HG02852 (cell line): ENCODE data around the gene LSM12.
"Not testable (repeated sequence)": the region's sequence is repeated elsewhere in the genome, so short reads cannot be mapped to it uniquely, and the experiment has no call there.

ENCODE experiments used
- ATAC-seq: cut with Tn5 transposase; IDR thresholded peaks from one replicate; pipeline ENCODE4 v1.9.1; 2021; ENCODE audit warnings: mild to moderate bottlenecking, moderate library complexity; ENCODE audit not compliant: unreplicated experiment

The LSM12 gene

DNA sequence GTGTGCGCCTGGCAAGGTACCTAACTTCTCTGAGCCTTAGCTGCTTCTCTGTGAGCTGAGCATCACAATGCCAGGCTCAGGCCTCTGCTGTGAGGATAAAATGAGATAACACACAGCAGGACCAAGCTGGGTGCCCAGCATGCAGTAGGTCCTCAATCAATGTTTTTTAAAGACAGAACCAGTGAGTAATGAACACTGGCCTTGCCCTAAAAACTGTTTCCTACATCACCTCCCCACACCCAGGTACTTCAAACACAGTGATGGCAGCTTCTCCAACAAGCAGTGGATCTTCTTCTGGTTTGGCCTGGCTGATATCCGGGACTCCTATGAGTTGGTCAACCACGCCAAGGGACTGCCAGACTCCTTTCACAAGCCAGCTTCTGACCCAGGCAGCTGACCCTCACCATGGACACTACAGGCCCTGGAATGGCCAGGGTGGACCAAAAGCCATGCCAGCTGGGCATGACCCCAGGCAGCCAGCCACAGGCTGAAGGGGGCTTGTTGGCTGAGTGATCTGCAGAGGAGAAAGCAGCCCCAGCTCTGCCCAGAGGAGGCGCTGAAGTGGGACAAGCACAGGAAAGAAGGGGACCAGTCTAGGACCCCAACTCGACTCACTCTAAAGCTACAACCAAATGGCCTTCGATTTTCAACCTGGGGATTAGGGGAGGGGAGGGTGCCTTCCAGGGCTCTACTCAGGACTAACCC is 58.1 kb downstream of the LSM12 start:
- ATAC-seq, result no peak

DNA sequence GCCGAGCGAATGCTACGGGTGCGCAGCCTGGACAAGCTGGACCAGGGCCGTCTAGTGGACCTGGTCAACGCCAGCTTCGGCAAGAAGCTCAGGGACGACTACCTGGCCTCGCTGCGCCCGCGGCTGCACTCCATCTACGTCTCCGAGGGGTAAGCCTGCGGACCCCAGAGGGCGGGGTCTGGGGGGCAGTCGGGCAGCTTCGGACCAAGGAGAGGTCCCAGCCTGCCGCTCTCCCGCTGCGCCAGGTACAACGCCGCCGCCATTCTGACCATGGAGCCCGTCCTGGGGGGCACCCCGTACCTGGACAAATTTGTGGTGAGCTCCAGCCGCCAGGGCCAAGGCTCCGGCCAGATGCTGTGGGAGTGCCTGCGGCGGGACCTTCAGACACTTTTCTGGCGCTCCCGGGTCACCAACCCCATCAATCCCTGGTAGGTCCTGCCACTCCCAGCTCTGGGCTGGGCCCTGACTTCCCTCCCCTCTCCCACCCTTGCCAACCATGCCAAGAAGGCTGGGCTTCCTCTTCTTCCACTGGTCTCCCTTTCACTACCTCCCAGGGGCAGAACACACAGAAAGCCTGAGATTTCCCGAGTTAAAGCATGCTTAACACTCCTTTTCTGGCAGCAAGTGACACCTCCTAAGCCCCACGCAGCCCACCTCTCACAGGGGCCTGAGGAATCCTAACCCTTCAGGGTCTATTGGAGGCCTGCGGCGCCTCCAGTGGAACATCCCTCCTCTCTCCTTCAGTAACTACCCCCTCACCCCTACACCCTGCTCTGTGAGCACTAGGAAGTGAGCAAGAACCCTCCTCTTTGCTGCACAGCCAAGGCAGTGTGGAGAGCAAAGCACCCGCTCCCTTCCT is 58.9 kb downstream of the LSM12 start:
- no peak for ATAC-seq

DNA sequence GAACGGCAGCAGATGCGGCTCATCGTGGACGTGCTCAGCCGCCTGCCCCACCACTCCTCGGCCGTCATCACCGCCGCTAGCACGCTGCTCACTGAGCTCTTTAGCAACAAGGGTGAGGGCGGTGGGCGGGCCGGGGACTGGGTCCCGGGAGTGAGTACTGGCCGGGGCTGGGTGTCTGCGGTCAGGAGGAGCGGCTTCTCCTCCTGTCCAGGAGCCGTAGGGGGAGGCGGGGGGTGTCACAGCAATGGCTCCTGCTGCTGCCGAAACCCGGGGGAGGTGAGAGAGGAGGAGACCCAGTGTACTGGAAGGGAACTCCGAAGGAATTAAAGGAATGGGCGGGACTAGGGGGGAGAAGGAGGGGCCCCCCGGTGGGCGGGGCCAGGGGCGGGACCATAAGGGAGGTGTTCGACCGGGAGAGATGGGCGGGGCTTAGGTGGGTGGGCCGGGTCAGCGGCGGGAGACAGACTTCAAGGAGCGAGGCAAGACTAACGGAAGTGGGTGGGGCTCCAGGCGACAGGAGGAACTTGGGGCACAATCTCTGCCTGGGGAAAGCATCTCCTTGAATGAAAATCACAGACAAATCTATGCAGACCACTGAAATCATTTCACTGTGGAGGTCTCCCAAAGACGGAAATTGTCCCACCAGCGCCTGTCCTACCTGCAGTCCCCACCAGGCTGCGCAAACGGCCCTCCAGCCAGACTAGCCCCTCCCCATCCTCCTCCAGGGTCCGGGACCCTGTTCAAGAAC is 59.7 kb downstream of the LSM12 start:
- no peak for ATAC-seq

DNA sequence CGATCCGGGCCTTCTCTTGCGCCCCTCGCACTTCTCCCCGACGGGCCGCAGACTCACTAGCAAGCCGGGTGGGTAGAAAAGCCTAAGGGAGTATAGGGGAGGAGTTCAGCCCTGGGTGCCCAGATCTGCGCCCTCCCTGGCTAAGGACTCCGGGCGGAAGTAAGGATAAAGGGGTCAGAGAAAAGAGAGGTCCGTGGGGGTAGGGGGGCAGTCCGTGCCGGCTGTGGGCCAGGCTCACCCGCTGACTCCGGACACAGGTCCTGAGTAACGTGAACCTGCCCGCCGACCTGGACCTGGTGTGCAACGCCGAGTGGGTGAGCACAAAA is 60.2 kb downstream of the LSM12 start:
- ATAC-seq, result no peak

DNA sequence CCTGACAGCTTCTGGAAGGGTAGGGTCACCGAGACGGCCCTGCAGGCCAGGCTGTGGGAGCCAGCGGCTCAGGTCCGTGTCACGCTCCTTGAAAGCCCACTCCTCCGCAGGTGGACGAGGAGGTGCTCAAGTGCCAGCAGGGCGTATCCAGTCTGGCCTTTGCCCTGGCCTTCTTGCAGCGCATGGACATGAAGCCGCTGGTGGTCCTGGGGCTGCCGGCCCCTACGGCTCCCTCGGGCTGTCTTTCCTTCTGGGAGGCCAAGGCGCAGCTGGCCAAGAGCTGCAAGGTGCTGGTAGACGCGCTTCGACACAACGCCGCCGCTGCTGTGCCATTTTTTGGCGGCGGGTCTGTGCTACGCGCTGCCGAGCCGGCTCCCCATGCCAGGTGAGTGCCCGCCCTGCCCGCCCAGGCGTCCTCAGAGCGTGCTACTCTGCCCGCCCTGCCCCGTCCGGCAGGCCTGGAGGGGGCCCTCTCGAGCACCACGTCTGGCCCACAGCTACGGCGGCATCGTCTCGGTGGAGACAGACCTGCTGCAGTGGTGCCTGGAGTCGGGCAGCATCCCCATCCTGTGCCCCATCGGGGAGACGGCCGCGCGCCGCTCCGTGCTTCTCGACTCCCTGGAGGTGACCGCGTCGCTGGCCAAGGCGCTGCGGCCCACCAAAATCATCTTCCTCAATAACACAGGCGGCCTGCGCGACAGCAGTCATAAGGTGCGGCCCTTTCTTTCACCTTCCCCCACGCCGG is 60.8 kb downstream of the LSM12 start:
- no peak for ATAC-seq

DNA sequence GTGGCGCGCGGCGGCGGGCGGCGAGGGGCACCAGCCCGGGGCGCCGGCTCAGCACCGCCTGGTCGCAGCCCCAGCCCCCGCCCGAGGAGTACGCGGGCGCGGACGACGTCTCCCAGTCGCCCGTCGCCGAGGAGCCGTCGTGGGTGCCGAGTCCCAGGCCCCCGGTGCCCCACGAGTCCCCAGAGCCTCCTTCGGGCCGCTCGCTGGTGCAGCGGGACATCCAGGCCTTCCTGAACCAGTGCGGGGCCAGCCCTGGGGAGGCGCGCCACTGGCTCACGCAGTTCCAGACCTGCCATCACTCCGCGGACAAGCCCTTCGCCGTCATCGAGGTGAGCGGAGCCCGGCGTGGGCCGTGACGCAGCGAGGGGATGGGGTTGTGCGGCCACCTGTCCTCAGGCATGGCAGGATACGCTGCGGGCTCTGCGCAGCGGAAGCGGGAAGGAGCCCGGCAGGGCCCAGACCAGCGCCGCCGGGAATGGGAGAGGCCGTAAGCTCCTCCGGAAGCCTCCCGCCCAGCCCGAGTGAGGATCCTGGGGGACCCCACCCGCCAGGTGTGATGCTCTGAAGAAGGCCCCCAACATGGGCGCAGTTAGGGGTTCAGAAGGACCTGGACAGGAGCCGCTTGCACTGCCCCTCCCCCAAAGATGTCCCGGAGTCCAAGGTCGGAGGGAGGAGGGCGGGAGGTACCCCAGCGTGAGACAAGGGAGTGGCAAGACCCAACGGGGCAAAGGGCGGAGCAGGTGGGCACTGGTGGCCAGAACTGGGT is 61.5 kb downstream of the LSM12 start:
- no peak for ATAC-seq

DNA sequence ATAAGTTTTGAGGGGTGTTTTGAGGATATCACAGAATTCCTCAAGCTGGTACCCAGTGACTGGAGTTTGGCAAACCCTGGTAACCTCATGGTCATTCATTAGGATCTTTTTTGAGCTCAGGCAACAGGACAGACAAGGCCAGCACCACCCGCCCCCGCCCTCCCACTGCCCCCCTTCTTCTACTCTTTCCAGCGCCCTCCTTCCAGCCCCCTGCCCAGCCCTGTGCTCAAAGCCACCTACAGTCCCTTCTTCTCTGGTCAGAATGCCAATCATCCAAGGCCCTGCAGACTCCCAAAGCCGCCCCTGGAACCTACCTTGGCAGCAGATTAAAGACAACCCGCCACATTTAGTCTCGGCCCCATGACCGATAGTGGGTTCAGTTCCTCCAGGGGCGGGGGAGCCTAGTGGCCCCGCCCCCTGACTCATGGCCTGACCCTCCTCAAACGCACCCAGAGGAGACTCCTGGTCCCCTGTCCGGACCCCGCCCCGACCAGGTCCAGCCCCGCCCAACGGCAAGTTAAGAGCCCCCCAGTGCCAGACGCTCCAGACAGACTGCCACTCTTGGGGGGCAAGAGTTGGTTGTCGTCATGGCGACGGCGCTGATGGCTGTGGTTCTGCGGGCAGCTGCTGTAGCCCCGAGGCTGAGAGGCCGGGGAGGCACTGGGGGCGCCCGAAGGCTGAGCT is 62.3 kb downstream of the LSM12 start, which contains the start of gene NAGS:
TSS of gene NAGS (plus strand) at position 546 of the 684 bp plus-strand sequence. CDS start at position 588, 42 bp downstream.
- no peak for ATAC-seq

DNA sequence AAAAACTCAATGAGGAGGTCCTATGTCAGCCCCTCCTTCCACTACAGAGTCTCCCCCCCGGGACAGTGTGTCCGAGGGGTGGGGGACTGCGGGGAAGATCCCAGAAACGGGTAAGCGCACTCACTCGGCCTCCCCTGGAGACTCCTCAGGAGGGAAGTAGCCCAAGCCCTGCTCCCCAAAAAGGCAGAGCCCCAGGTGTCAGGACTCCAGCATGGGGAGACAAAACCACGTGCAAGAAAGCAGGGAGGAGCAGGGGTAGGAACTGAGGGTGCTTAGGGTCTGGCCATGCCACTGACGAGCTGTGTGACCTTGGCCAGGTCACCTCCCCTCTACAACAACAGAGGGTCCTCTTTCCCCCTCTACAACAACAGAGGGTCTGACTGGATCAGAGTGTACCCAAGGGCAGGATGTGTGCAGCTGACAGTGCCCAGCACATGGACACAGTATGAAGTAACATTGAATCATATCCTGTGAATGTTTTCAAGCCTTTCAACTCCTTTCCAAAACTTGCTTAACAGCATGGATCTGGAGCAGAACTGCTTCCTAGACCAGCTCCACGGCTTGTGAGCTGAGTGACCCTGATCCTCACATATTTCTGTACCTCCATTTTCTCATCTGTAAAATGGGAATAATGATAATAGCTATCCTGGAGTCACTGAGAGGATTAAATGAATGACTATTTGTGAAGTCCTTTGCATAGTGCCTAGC is 64.2 kb downstream of the LSM12 start:
- no peak for ATAC-seq

DNA sequence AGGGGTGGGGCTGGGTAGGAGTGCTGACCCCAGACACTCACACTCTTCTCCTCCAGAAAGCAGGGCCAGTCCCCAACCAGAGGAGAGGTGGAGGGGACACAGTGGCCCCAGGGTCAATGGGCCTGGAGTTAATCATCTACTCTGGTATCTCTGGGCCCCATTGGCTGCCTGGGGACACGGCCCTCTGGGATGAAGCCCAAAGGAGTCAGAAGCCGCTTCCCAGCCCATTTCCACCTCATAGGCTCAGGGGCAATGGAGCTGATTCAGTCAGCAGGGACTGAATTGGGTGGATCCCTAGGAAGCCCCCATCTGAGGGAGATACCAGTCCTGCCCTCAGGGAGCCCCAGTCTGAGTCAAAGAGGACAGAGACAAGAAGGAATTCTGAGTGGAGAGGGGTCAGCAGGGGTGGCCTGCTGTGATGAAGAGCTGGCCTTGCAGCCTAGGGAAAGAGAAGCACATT is 65.0 kb downstream of the LSM12 start:
- ATAC-seq, result no peak

DNA sequence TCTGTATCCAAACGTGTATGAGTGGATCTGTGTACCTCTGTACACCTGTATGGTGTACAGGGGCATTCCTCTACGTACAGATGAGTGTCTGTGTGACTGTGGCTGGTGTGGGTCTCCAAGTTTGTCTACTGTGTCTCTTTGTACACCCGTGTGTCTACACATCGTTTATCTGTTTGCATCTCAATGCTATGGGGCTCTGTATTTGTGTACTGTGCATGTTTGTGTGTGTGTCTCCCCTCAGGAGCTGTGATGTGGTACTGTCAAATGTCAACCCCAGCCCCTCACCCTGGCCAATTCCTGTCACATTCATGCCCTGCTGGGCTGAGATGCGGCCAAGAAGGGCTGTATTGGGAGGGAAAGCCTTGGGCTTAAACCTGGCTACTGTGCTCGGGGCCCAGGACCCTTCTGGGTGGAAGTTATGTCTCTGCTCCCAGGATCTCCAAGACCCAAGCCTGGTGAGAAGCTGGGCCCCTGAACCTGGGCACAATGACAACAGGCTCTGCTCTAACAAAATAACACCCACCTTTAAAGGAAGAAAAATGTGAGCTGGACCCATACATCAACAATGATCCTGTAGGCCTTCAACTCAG is 65.5 kb downstream of the LSM12 start:
- no peak for ATAC-seq

DNA sequence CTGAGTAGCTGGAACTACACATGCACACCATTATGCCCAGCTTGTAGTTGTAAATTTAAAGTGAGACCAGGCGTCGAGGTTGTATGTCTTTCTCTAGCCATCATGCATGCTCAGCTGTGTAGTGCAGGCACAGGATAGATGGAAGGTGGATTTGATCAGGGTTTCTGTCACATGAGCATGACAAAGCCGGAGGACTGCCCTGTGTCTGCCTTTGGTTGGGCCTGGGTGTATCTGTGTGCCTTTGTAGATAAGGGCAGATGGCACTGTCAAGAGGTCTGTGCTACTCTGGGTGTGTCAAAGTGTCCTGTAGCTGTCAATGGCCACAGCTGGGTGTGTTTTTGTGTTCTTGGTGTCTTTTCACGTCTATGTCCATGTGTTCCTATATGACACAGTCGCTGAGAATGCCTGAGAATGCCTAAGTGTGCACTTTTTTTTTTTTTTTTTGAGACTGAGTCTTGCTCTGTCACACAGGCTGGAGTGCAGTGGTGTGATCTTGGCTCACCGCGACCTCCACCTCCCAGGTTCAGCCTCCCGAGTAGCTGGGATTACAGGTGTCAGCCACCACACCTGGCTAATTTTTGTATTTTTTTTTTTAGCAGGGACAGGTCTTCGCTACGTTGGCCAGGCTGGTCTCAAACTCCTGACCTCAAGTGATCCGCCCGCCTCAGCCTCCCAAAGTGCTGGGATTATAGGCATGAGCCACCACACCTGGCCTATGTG is 66.2 kb downstream of the LSM12 start:
- no peak for ATAC-seq

DNA sequence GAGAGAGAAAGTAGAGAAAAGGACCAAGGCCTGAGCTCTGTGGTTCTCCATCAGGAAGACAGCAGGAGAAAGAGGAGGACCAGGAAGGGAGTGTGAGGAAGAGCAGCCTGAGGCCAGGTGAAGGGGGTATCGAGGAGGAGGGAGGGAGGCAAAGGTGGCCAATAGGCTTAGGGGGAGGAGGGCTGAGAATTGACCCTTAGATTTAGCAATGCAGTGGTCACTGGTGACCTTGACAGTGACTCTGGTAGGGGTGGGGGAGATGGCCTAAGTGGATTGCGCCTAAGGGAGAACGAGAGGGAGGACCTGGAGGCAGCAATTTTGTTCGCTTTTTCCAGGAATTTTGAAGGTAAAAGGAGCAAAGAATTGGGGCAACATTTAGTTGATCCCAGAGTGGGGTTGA is 67.4 kb downstream of the LSM12 start:
- ATAC-seq, result no peak

DNA sequence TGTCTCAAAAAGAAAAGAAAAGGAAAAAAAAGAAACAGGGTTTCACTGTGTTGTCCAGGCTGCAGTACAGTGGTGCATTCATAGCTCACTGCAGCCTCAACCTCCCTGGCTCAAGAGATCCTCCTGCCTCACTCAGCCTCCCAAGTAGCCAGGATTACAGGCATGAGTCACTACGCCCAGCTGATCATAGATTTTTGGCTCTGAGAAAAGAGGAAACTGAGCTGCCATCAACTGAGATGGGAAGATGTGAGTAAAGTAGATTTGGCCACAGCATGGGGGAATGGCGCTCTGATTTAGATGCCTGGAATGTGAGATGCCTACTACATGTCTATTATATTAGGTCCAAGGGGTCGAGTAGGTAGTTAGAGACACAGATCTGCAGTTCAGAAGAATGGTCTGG is 67.9 kb downstream of the LSM12 start:
- no peak for ATAC-seq

DNA sequence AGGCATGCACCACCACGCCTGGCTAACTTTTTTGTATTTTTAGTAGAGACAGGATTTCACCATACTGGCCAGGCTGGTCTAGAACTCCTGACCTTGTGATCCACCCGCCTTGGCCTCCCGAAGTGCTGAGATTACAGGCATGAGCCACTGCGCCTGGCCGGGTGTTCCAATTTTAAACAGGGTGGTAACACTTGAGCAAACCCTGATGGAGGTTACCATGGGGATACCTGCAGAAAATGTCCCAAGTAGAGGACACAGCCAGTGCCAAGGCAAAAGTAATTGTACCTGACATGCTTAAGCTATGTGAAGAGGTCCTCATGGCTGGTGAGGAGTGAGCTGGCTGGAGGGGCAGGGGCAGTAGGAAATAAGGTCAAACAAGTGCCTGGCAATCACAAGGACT is 69.3 kb downstream of the LSM12 start:
- not testable (repeated sequence) for ATAC-seq

DNA sequence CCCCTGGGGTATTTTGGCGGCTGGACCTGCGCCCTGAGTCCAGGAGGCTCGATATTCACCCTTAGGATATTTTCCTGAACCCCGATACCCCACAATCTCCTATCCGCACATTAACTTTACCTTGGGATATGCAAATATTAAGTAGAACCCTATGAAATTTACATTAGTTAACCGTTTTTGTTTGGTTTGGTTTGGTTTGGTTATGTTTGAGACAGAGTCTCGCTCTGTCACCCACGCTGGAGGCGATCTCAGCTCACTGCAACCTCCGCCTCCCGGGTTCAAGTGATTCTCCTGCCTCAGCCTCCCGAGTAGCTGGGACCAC is 71.4 kb downstream of the LSM12 start:
- ATAC-seq, result no peak

DNA sequence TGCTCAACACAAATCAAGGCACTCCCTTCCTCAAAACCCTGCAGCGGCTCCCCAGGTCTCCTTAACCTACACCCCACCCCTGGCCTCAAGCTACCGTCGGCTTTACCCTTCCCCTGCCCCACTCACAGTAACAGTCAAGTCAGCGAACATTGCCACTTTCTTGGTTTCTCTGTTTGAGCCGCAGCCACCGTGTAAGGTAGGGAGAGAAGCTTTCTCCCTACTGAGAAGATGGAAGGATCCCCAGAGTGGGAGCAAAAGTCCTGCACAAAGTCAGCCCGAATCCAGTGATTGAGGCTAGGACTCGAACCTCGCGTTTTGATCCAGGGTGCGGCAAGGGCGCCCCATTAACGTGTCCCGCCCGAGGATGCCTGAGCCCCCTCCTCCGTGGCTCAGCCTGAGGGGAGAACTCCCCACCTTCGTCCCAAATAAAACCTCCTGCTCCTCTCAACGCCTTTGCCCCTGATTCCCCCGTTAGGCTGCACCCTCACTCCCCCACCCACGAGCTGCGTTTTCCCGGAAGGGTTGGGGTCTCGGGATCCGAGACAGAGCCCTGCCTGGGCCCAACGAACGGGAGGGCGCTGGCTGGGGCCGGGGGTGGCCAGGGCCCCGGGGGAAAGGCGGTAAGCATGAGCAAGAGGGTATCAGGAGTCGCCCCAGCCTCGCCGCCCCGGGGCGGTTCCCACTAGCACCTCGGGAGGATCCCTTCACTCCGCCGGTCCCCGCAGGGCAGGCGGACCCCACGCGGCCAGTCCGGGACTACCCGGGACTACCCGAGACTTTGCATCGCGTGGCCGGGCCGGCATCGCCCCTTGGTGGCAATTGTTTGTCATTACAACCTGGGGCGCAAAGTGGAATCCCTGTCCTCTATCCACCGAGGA is 72.0 kb downstream of the LSM12 start:
- no peak for ATAC-seq

DNA sequence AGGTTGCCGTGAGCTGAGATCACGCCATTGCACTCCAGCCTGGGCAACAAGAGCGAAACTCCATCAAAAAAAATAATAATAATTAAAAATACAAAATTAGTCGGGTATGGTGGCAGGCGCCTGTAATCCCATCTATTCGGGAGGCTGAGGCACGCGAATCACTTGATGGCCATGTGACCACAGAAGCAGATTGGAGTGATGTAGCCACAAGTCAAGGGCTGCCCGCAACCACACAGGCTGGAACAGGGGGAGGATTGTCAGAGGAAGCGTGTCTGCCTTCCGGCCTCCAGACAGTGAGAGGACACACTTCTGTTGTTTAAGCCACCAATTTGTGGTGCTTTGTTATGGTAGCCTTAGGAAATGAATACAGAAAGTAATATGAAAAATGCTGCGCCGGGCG is 73.8 kb downstream of the LSM12 start:
- no peak for ATAC-seq
